Cardiac atrium fibroblast (primary cell): ENCODE measurements around the gene CHST10. TPM values are rescaled to one million over a fixed set of nuclear protein-coding genes. Genes with fewer than 3 reads are reported as not detected.

Experiments used
- total RNA-seq: library from RNA; depleted of rRNA; stranded (reverse); fragments of >200 nt; gene quantifications from 2 replicates; pipeline ENCODE4 v1.2.3, GENCODE V29; 2015

Gene CHST10
- total RNA-seq = 7.9 and 8.1 TPM in 2 replicates

GRCh38 chr2:100416935-100417710 is at the start of gene CHST10:
Gene CHST10, minus strand, starts transcription at chr2:100417668. Its CDS starts 10,993 bp downstream, at chr2:100406675.

Other genes with a start within 250 kb of the CHST10 start
- under 0.01 TPM in 1 of 2 replicates, not detected in the other for gene LONRF2, start 95.2 kb downstream of the CHST10 start, total RNA-seq
- gene NMS, start 52.8 kb upstream of the CHST10 start, total RNA-seq = not detected in 2 replicates
- 6.6 and 7.0 TPM in 2 replicates for gene PDCL3, start 145.3 kb upstream of the CHST10 start, total RNA-seq